Activated B cell treated with CpG ODN at 0.5 μM for 24 hours (primary cell): ENCODE data around the gene MT2A. TPM values are rescaled to one million over a fixed set of nuclear protein-coding genes. Genes with fewer than 3 reads are reported as not detected.

ENCODE experiments used
- ATAC-seq: fragments of 200-7000 bp; cut with Tn5 transposase; one replicate; pipeline ENCODE4 v1.10.0; 2021; ENCODE audit warnings: low read depth, mild to moderate bottlenecking, moderate library complexity
- CTCF ChIA-PET: fragments of 350-600 bp; sonication (Branson Sonifier 250); formaldehyde crosslinking; loops from one replicate; lab custom pipeline; 2021; ENCODE audit warnings: antibody characterized with exemption; lab: Charles Lee
- POLR2A ChIA-PET: fragments of 350-600 bp; sonication (Branson Sonifier 250); formaldehyde crosslinking; loops from one replicate; lab custom pipeline; 2021; ENCODE audit warnings: antibody characterized with exemption; lab: Charles Lee
- DNase-seq: peaks from one replicate; pipeline ENCODE4 v3.0.0; 2022
- H3K27ac Mint-ChIP-seq: one replicate; pipeline ENCODE4 v1.8.0; 2020; ENCODE audit warnings: mixed read lengths
- H3K27me3 Mint-ChIP-seq: one replicate; pipeline ENCODE4 v1.8.0; 2021; ENCODE audit warnings: mixed read lengths
- H3K36me3 Mint-ChIP-seq: one replicate; pipeline ENCODE4 v1.8.0; 2021; ENCODE audit warnings: low read depth, mixed read lengths
- H3K4me1 Mint-ChIP-seq: one replicate; pipeline ENCODE4 v1.8.0; 2021; ENCODE audit warnings: mixed read lengths
- H3K4me3 Mint-ChIP-seq: one replicate; pipeline ENCODE4 v1.8.0; 2020; ENCODE audit warnings: mild to moderate bottlenecking, mixed read lengths
- H3K9me3 Mint-ChIP-seq: one replicate; pipeline ENCODE4 v1.8.0; 2020; ENCODE audit warnings: mixed read lengths
- CTCF ChIP-seq: fragments of 200-600 bp; IDR thresholded peaks from one replicate; pipeline ENCODE4 v1.8.0; 2022; ENCODE audit warnings: antibody characterized with exemption, mild to moderate bottlenecking
- intact Hi-C: fragments of 100-400 bp; cut with micrococcal nuclease; formaldehyde crosslinking; loops from one replicate; pipeline ENCODE4 v1.15.1; 2024
- total RNA-seq: library from RNA; stranded (reverse); gene quantifications from 2 replicates; pipeline ENCODE4 v1.2.3, GENCODE V29; 2022

Gene MT2A
- total RNA-seq, 1 donor from 2014 or later: 77.4 TPM

- POLR2A ChIA-PET: interaction anchor here (1.0 kb wide), 1 partner anchor 11 kb away, joined by 3 read pairs; no protein-coding TSS in a partner anchor
- Mint-ChIP-seq H3K27ac (no peak overlapping the region), H3K4me3 (no peak overlapping the region)
Observed at GRCh38 chr16:56600398-56600999, 7.9 kb upstream of the MT2A start.

GRCh38 chr16:56601325-56601724 is 7.1 kb upstream of the MT2A start:
- Mint-ChIP-seq H3K4me3 (no peak overlapping the region), H3K27ac (no peak overlapping the region), H3K4me1 (no peaks in the 10 kb centered on the region), H3K9me3 (peaks cover 8% of the 10 kb centered on the region), H3K36me3 (no peaks in the 10 kb centered on the region), H3K27me3 (peaks cover 26% of the 10 kb centered on the region)
- POLR2A ChIA-PET: interaction anchor here (1.0 kb wide), 1 partner anchor 10 kb away, joined by 3 read pairs; no protein-coding TSS in a partner anchor
- CTCF ChIA-PET: interaction anchor here (1.0 to 3.9 kb wide), 4 partner anchors 10 to 100 kb away, joined by 3 to 21 read pairs (median 12); no protein-coding TSS in a partner anchor
- DNase-seq: no peak
- no peak for TF ChIP-seq CTCF
- no peak for ATAC-seq
- intact Hi-C loops: loop anchor here (5.0 to 10.0 kb wide), 2 partner anchors 89 to 933 kb away; partner anchors contain the start of gene CCDC102A

More at GRCh38 chr16:56600398-56600999, 7.9 kb upstream of the MT2A start:
- Mint-ChIP-seq H3K27me3 (peaks cover 26% of the 10 kb centered on the region), H3K36me3 (no peaks in the 10 kb centered on the region), H3K4me1 (no peaks in the 10 kb centered on the region), H3K9me3 (peaks cover 5% of the 10 kb centered on the region)
- peak; percentile 50 for ATAC-seq
- intact Hi-C loops: loop anchor here (1.0 to 10.0 kb wide), 4 partner anchors 23 to 934 kb away; partner anchors contain the start of gene CCDC102A
- DNase-seq: no peak
- CTCF ChIA-PET: interaction anchor here (0.6 to 3.9 kb wide), 6 partner anchors 11 to 101 kb away, joined by 3 to 21 read pairs (median 4); no protein-coding TSS in a partner anchor
- TF ChIP-seq CTCF: no peak

- DNase-seq: no peak
- ChIA-PET CTCF (interaction anchor here (1.0 to 3.9 kb wide), 3 partner anchors 25 to 99 kb away, joined by 3 to 21 read pairs (median 13); no protein-coding TSS in a partner anchor), POLR2A (no interaction called here)
- H3K36me3 Mint-ChIP-seq: no peaks in the 10 kb centered on the region
- ATAC-seq: no peak
- no peak for TF ChIP-seq CTCF
- H3K27ac Mint-ChIP-seq: no peak overlapping the region
- peaks cover 15% of the 10 kb centered on the region for H3K27me3 Mint-ChIP-seq
- no peak overlapping the region for H3K4me3 Mint-ChIP-seq
- H3K4me1 Mint-ChIP-seq: peaks cover 9% of the 10 kb centered on the region
- H3K9me3 Mint-ChIP-seq: peaks cover 3% of the 10 kb centered on the region
- intact Hi-C loops: loop anchor here (5.0 to 10.0 kb wide), 2 partner anchors 91 to 931 kb away; partner anchors contain the start of gene CCDC102A
Observed at GRCh38 chr16:56603589-56603988, 4.8 kb upstream of the MT2A start.

- H3K4me3 Mint-ChIP-seq: no peak overlapping the region
- peaks cover 15% of the 10 kb centered on the region for H3K27me3 Mint-ChIP-seq
- TF ChIP-seq CTCF: no peak
- H3K27ac Mint-ChIP-seq: no peak overlapping the region
- DNase-seq: no peak
- intact Hi-C loops: loop anchor here (5.0 to 10.0 kb wide), 3 partner anchors 93 to 1522 kb away; partner anchors contain the start of genes CCDC102A and CFAP20
- peaks cover 3% of the 10 kb centered on the region for H3K9me3 Mint-ChIP-seq
- H3K36me3 Mint-ChIP-seq: no peaks in the 10 kb centered on the region
- ChIA-PET POLR2A (interaction anchor here (0.6 kb wide), 1 partner anchor 82 kb away, joined by 3 read pairs; no protein-coding TSS in a partner anchor), CTCF (interaction anchor here (0.7 to 1.9 kb wide), 3 partner anchors 91 to 97 kb away, joined by 3 to 13 read pairs (median 7); no protein-coding TSS in a partner anchor)
- peaks cover 21% of the 10 kb centered on the region for H3K4me1 Mint-ChIP-seq
- ATAC-seq: no peak
Observed at GRCh38 chr16:56604966-56605365, 3.4 kb upstream of the MT2A start.

GRCh38 chr16:56605475-56605874 is 2.9 kb upstream of the MT2A start:
- peaks cover 3% of the 10 kb centered on the region for H3K9me3 Mint-ChIP-seq
- intact Hi-C loops: loop anchor here (5.0 to 10.0 kb wide), 2 partner anchors 929 to 1522 kb away; partner anchors contain the start of genes CCDC102A and CFAP20
- no peak for ATAC-seq
- H3K4me1 Mint-ChIP-seq: peaks cover 26% of the 10 kb centered on the region
- CTCF ChIA-PET: interaction anchor here (0.7 to 1.1 kb wide), 2 partner anchors 91 to 96 kb away, joined by 3 to 7 read pairs; no protein-coding TSS in a partner anchor
- no peak overlapping the region for H3K4me3 Mint-ChIP-seq
- H3K27me3 Mint-ChIP-seq: peaks cover 10% of the 10 kb centered on the region
- TF ChIP-seq CTCF: no peak
- DNase-seq: no peak
- POLR2A ChIA-PET: interaction anchor here (0.6 to 1.5 kb wide), 3 partner anchors 14 to 82 kb away, joined by 3 read pairs; no protein-coding TSS in a partner anchor
- no peak overlapping the region for H3K27ac Mint-ChIP-seq
- no peaks in the 10 kb centered on the region for H3K36me3 Mint-ChIP-seq
